HG02938 (cell line): ENCODE results near the gene MYH14.

Experiments used
- ATAC-seq: cut with Tn5 transposase; IDR thresholded peaks from one replicate; pipeline ENCODE4 v1.9.1; 2021; ENCODE audit warnings: mild to moderate bottlenecking, moderate library complexity; ENCODE audit not compliant: unreplicated experiment

MYH14 gene

DNA sequence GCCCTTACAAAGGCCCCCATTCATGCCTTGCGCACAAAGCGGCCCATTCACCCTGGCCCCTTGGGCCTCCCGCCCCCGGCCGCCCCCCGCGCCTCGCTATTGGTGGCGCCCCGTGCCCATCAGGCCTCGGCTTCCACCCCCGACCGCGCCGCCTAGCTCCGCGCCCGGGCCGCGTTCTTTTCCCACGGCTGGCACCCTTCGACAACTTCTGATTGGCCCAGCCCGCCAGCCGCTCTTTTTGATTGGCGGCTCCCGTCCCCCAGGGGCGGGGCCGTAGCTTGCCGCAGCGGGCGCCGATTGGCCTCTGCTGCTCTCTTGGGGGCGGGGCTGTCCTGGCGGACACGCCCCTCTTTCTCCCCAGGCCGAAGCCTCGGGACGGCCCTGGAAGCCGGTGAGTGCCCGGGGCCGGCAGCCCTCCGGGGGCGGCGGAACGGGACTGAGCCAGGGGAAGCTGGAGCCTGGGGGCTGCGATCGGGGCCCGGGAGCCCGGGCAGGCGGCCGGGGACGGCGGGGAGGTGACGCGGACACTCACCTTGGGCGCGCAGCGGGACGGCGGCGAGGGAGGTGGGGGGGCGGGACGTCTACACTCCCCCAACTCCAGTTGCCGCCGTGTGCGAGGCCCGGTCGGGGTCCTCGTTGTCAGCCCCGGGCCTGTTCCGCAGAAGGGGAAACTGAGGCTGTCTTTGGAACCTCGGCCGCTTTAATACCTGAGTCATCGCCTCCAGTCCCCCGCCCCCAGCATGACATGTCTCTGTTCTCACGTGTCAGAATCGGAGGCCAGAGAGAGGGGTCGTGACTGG lies at the start of gene MYH14:
TSS of gene MYH14 (plus strand) at position 342 of the 800 bp plus-strand sequence. CDS start 6,744 bp downstream, outside the sequence.
- no peak for ATAC-seq

DNA sequence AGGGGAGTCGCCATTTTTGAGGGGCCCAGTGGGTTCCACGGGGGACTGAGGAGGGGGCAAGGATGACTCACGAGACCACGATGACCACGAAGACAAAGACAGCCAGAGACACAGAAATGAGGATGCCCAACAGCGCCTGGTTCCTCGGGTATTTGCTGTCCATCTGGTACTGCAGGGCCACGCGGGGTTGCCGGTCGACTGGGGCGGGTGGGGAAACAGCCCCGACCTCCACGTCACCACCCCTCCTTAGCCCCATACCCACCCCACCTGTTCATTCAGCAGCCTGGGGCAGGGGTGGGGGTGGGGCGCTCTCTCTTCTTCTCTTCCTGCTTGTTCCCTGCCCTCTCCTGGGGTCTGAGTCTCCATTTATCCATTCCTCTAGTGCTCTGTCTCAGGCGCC lies 48.9 kb upstream of the MYH14 start:
- no peak for ATAC-seq

DNA sequence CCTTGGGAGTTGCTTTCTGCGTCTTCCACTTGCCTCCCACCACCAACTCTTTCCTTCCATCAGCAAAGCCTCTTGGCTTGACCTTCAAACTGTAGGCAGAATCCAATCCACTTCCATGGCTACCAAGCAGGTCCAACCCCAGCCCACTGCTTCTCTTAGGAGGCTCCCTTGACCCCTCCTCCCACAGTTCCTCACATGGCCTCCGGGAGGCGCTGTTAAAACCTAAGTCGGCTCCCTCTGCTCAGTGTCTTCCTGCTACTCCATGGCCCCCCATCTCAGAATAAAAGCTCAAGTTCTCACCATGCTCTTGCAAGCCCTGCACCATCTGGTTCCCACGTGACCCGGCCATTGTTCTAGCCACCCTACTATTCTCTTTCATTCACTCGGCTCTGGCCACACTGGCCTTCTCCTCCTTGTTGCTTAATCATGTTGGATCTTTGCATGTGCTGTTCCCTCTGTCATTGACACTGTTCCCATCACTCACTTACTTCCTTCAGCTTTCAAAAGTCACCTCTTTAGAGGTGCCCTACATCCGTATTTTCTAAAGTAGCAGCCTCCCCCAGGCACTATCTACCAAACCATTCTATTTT lies 47.8 kb upstream of the MYH14 start:
- no peak for ATAC-seq

DNA sequence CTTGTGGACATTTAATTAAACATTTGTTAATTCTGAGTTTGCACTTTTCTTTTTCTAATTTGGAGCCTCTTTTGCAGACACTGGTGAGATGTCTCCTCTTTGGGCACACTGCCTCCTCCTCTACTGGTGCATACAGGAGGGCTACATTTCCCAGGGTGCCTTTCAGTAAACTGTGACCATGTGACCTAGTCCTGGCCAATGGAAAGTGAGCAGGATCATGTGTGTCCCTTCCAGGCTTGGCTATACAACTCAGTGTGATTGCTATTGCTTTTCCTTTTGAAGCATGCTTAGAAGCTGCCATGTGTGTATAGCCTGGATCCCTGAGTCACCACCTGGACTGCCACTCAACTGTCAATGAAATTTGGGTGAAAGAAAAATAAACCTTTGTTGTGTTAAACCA lies 44.8 kb upstream of the MYH14 start:
- ATAC-seq, result no peak

DNA sequence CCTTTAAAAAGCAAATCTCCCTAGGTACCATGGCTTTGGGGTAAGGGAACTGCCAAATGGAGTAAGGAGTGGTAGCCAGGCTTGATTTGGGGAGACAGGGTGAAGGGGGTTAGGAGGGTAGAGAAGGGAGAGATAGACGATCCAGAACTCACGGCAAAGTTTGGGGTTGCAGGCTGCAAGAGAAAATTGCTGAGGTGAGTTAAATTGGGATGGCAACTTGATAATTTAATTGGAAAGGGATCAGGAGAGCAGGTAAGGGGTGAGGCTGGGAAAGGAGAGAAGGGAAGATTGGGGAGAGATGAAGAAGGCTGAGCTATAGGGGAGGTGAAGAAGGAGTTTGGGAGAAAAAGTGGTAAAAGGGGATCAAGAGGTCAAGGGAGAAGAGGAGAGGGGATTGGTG lies 44.3 kb upstream of the MYH14 start:
- no peak for ATAC-seq

DNA sequence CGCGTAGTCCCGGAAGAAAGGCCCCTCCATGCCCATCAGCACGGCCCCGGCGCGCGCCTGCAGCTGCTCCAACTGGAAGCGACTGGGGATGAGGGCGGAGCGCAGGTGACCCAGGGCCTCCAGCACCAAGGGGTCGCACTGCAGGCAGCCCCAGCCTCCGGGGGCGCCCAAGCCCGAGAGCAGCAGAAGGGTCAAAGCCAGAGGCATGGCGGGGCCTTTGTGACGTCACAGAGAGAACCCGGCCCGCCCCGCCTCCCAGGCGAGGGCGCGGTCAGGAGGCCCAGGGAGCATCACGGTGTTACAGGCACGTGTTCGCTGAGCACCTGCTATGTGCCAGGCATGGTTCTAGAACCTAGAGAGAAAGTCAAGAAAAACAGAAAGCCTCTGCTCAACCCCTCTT lies 40.4 kb upstream of the MYH14 start, which contains the start of gene IZUMO2:
TSS of gene IZUMO2 (minus strand) at position 294 of the 400 bp plus-strand sequence. CDS start at position 207, 87 bp downstream.
- no peak for ATAC-seq

DNA sequence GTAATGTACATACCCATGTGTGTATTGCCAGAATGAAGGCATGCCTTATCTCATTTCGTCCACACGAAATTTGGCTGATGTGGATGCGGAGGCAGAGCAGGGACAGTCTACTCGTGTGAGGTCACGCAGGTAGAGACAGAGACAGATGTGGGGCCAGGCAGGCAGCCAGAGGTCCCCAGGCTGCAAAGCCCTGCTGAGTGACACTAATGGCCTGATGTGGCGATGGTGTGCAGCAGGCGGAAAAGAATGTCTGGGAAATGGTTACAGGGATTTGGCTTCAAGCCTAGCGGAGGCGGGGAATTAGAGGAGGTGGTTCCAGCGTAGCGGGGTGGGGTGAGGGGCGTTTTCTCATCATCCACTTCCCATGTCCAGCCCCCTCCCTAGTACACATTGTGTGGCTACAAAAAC lies 36.1 kb upstream of the MYH14 start:
- ATAC-seq, result no peak

GRCh38 chr19:50171752-50172151 lies 31.7 kb upstream of the MYH14 start:
- no peak for ATAC-seq

DNA sequence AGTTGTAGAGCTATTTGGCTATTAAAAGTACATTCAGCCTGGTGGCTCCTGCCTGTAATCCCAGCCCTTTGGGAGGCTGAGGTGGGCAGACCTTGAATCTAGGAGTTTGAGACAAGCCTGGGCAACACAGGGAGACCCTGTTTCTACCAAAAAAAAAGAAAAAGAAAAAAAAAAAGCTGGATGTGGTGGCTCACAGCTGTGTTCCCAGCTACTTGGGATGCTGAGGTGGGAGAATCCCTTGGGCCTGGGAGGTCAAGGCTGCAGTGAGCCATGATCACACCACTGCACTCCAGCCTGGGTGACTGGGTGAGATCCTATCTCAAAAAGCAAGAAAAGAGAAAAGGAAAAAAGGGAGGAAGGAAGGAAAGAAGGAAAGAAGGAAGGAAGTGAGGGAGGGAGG lies 30.7 kb upstream of the MYH14 start:
- ATAC-seq, result no peak

- no peak for ATAC-seq
Measured at GRCh38 chr19:50173127-50173526, 30.3 kb upstream of the MYH14 start.

GRCh38 chr19:50174100-50174793 lies 29.2 kb upstream of the MYH14 start:
- ATAC-seq, result no peak

GRCh38 chr19:50175924-50176323 lies 27.5 kb upstream of the MYH14 start:
- no peak for ATAC-seq

- ATAC-seq, result no peak
Measured at GRCh38 chr19:50176775-50177174, 26.6 kb upstream of the MYH14 start.

DNA sequence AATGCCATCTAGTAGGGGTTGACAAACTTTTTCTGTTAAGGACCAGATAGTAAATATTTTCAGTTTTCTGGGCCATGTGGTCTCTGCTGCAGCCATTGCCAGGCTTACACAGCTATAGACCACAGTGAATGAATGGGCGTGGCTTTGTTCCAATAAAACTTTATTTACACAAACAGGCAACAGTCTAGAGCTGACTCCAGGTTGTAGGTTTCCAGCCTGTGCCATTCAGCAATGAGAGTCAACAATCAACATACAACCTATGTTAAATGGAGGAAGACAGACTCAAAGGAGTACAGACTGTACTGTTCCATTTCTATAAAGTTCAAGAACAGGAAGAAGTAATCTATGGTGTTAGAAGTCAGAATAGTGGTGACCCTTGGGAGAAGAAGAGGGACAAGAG lies 25.1 kb upstream of the MYH14 start:
- no peak for ATAC-seq

DNA sequence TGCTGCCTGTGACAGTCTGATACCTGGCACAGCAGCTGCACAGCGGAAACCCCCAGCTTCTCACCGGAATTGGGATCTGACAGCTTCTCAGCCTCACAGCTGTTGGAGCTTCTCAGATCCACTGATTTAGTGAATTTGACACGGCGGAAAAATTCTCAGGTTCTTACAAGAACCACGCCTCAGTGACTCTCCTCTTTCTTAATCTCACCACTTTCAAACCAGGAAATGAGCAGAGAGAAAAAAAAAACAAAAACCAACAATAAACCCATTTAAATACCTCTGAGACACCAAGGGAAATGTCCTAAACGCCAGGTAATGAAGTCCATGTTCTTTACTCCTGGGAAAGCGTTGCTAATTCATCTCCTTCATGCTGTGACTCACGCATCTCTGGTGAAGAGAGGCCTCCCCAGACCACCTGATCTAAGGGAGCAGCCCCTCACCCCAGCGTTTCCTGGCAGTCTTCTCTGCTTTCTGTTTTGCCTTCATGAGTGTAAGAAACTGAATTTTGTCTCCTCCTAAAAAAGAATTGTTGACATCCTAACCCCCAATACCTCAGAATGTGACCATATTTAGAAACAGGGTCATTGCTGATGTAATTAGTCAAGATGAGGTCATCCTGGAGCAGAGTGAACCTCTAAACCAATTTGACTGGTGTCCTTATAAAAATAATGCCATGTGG lies 24.4 kb upstream of the MYH14 start:
- no peak for ATAC-seq

DNA sequence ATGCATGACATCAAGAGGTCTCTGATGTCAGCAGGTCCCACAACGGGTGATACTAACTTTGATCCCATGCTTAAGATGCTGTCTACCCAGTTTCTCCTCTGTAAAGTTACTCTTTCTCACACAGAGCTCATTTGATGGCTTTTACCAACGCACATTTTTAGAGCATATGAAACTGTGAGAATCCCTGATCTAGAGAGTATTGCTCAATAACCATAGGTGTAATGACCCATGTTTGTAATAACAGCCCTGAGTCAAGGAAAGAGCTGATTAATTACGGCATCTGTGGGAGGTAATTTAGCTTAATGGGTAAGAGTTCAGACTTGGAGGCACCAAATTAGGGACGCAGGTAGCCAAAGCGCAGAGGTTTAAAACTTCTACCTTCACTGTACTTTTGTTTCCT lies 22.3 kb upstream of the MYH14 start:
- ATAC-seq, result no peak

- no peak for ATAC-seq
Measured at GRCh38 chr19:50184196-50184595, 19.2 kb upstream of the MYH14 start.

- ATAC-seq, result no peak
Measured at GRCh38 chr19:50187937-50188336, 15.5 kb upstream of the MYH14 start.

DNA sequence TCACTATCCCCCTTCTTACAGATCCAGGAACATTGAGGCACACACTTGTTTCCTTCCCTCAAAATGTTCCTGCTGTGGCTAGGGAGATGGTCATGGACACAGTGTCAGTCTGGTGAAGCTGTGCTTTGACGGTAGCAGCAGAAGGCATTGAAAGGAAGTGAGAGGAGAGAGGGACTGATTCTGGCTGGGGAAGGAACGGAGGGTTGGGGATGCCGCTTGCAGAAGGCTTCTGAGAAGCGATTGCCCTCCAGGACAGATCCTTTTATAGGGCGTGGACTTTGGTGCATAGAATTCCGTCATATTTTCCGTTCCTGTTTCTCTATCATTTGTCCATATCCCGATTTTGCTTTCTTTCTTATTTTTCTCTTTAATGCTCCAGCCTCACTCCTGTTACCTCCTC lies 14.1 kb upstream of the MYH14 start:
- ATAC-seq, result no peak

DNA sequence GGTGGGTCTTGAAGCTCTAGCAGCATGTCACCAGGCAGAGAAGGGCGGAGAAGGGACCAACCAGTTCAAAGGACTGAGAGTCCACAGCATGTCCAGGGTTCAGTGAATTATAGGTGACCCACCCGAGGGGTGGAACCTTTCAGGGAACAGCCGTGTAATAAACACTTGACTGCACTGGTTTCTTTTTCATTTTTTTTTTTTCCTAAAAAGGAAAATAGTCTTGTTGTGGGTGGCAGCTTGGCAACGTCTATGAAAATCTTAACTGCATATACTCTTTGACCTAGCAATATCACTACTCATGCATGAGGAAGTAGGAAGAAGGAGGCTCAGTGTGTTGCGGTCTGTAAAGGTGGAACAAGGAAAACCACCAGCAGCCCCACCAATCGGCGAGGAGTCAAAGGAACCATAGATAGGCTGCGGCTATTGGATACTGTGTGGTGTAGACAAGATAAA lies 13.0 kb upstream of the MYH14 start:
- ATAC-seq, result no peak

GRCh38 chr19:50191216-50191615 lies 12.2 kb upstream of the MYH14 start:
- no peak for ATAC-seq
